K562 (cell line): ENCODE results near the gene CNOT6. TPM values are rescaled to one million over a fixed set of nuclear protein-coding genes. Genes with fewer than 3 reads are reported as not detected.

Source experiments
- ARID1B ChIP-seq: fragments of 450-650 bp; IDR thresholded peaks from 2 replicates; pipeline ENCODE4 v1.6.1; 2016; ENCODE audit warnings: antibody characterized with exemption, mild to moderate bottlenecking, inconsistent platforms
- ASH1L ChIP-seq: fragments of 450-650 bp; IDR thresholded peaks from 2 replicates; pipeline ENCODE4 v1.6.1; 2018; ENCODE audit warnings: borderline replicate concordance, mild to moderate bottlenecking, low read depth; ENCODE audit not compliant: partially characterized antibody
- ESRRA ChIP-seq: fragments of 450-650 bp; IDR thresholded peaks from 2 replicates; pipeline ENCODE4 v1.6.1; 2014; ENCODE audit warnings: low read depth, mild to moderate bottlenecking, moderate library complexity, borderline replicate concordance
- HDAC1 ChIP-seq, 2 experiments: fragments of 450-650 bp; IDR thresholded peaks; 2 replicates each; pipeline ENCODE4 v1.6.1; 2016 to 2017; ENCODE audit warnings: inconsistent platforms in 1 of 2, mild to moderate bottlenecking in 1 of 2, moderate library complexity in 1 of 2
- HNRNPL ChIP-seq: fragments of 200-400 bp; formaldehyde crosslinking; IDR thresholded peaks from 2 replicates; pipeline ENCODE4 v1.6.1; 2017; ENCODE audit warnings: low read depth, mild to moderate bottlenecking, low read length
- MAFK ChIP-seq: IDR thresholded peaks from 2 replicates; pipeline ENCODE4 v1.6.1; 2011; ENCODE audit warnings: low read length, improper control_type of control experiment
- MYBL2 ChIP-seq, 2 experiments: fragments of 450-650 bp in 1 of 2; sonication (generic) in 1 of 2; formaldehyde crosslinking in 1 of 2; IDR thresholded peaks; 2 replicates each; pipeline versions ENCODE4 v1.6.1 to v1.8.1; 2017 to 2022; ENCODE audit warnings: borderline replicate concordance in 1 of 2, inconsistent platforms in 1 of 2, low read depth in 1 of 2, mild to moderate bottlenecking in 1 of 2, missing genetic modification reagents in 1 of 2, moderate library complexity in 1 of 2
- RB1 ChIP-seq: fragments of 450-650 bp; IDR thresholded peaks from 2 replicates; pipeline ENCODE4 v1.6.1; 2017; ENCODE audit warnings: low read depth, mild to moderate bottlenecking
- SRF ChIP-seq, 2 experiments: fragments of 250-450, 450-650 bp in 1 of 2; sonication (Bioruptor Pico) in 1 of 2; sonication (generic) in 1 of 2; formaldehyde crosslinking; IDR thresholded peaks; 2 replicates each; pipeline versions ENCODE4 v1.5.0 to v1.5.1; 2020 to 2022; ENCODE audit warnings: mild to moderate bottlenecking in 1 of 2, missing genetic modification reagents in 1 of 2
- TCF7 ChIP-seq: sonication (generic); IDR thresholded peaks from 2 replicates; pipeline ENCODE4 v1.6.1; 2016; ENCODE audit warnings: antibody characterized with exemption, borderline replicate concordance
- XRCC5 ChIP-seq: fragments of 200-400 bp; formaldehyde crosslinking; IDR thresholded peaks from 2 replicates; pipeline ENCODE4 v1.6.1; 2017; ENCODE audit warnings: low read depth, mild to moderate bottlenecking, low read length
- ZNF444 ChIP-seq: fragments of 250-450 bp; sonication (Bioruptor Pico); IDR thresholded peaks from 2 replicates; pipeline ENCODE4 v1.4.0; 2020; ENCODE audit warnings: mild to moderate bottlenecking, moderate library complexity
- polyA plus RNA-seq, 8 experiments: library from polyadenylated mRNA; depleted of rRNA in 4 of 8; stranded (reverse) in 5 of 8; unstranded in 3 of 8; fragments of >200 nt; fragmentation: Nextera tagmentation in 2 of 8; fragmentation: Illumina TruSeq in 1 of 8; extraction: Ambion mirVana in 2 of 8; extraction: Trizol in 1 of 8; gene quantifications; 2 replicates each; pipeline versions ENCODE4 v1.2.1 to v1.2.3, GENCODE V29; 2011 to 2014; ENCODE audit warnings: inconsistent platforms in 1 of 8, missing spikeins in 1 of 8
- total RNA-seq, 7 experiments: library from RNA; depleted of rRNA in 6 of 7; stranded (reverse); fragments of >200 nt in 6 of 7; fragmentation: Illumina TruSeq in 2 of 7; extraction: Trizol in 2 of 7; gene quantifications; 2 replicates each; pipeline versions ENCODE4 v1.2.1 to v1.2.3, GENCODE V29; 2011 to 2021; ENCODE audit warnings: low replicate concordance in 1 of 7
- TF ChIP-seq, protein P1 (sequence below): fragments of 450-650 bp; IDR thresholded peaks from 2 replicates; pipeline ENCODE4 v1.6.1; 2016; ENCODE audit warnings: mild to moderate bottlenecking, moderate library complexity
- TF ChIP-seq, protein P2 (sequence below), 2 experiments: IDR thresholded peaks in 1 of 2; conservative IDR thresholded peaks in 1 of 2; 2 replicates each; pipeline ENCODE4 v1.6.1; 2016; ENCODE audit warnings: low read depth in 2 of 2, mild to moderate bottlenecking in 1 of 2, missing compliant biosample characterization in 1 of 2, missing genetic modification characterization in 1 of 2, moderate library complexity in 1 of 2

CNOT6 gene
- total and polyA plus RNA-seq, 9 of the 15 experiments (the other 6 are each of a cell fraction or from before 2014, with no cell fraction given) = 4.9 to 32.4 (median 14.0) TPM

DNA sequence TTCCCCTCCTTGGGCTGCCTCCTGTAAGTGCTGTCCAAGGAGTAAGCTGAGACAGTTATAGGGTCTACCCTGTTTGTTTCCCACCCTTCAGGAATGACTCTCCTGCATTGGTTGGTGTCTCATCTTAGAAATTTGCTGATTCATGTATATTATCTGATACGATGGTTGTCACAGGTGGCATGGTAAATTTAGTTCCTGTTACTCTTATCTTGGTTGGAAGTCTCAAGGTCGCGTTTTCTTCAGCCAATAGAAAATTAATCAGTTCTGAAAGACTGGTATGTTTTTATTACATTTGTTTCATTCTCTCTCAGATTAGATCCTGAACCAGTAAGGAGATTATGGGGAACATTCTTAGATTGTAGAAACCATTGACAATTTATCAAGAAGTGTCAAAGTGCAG lies 54.4 kb downstream of the CNOT6 start (continued):
- TF ChIP-seq, protein P1, sequence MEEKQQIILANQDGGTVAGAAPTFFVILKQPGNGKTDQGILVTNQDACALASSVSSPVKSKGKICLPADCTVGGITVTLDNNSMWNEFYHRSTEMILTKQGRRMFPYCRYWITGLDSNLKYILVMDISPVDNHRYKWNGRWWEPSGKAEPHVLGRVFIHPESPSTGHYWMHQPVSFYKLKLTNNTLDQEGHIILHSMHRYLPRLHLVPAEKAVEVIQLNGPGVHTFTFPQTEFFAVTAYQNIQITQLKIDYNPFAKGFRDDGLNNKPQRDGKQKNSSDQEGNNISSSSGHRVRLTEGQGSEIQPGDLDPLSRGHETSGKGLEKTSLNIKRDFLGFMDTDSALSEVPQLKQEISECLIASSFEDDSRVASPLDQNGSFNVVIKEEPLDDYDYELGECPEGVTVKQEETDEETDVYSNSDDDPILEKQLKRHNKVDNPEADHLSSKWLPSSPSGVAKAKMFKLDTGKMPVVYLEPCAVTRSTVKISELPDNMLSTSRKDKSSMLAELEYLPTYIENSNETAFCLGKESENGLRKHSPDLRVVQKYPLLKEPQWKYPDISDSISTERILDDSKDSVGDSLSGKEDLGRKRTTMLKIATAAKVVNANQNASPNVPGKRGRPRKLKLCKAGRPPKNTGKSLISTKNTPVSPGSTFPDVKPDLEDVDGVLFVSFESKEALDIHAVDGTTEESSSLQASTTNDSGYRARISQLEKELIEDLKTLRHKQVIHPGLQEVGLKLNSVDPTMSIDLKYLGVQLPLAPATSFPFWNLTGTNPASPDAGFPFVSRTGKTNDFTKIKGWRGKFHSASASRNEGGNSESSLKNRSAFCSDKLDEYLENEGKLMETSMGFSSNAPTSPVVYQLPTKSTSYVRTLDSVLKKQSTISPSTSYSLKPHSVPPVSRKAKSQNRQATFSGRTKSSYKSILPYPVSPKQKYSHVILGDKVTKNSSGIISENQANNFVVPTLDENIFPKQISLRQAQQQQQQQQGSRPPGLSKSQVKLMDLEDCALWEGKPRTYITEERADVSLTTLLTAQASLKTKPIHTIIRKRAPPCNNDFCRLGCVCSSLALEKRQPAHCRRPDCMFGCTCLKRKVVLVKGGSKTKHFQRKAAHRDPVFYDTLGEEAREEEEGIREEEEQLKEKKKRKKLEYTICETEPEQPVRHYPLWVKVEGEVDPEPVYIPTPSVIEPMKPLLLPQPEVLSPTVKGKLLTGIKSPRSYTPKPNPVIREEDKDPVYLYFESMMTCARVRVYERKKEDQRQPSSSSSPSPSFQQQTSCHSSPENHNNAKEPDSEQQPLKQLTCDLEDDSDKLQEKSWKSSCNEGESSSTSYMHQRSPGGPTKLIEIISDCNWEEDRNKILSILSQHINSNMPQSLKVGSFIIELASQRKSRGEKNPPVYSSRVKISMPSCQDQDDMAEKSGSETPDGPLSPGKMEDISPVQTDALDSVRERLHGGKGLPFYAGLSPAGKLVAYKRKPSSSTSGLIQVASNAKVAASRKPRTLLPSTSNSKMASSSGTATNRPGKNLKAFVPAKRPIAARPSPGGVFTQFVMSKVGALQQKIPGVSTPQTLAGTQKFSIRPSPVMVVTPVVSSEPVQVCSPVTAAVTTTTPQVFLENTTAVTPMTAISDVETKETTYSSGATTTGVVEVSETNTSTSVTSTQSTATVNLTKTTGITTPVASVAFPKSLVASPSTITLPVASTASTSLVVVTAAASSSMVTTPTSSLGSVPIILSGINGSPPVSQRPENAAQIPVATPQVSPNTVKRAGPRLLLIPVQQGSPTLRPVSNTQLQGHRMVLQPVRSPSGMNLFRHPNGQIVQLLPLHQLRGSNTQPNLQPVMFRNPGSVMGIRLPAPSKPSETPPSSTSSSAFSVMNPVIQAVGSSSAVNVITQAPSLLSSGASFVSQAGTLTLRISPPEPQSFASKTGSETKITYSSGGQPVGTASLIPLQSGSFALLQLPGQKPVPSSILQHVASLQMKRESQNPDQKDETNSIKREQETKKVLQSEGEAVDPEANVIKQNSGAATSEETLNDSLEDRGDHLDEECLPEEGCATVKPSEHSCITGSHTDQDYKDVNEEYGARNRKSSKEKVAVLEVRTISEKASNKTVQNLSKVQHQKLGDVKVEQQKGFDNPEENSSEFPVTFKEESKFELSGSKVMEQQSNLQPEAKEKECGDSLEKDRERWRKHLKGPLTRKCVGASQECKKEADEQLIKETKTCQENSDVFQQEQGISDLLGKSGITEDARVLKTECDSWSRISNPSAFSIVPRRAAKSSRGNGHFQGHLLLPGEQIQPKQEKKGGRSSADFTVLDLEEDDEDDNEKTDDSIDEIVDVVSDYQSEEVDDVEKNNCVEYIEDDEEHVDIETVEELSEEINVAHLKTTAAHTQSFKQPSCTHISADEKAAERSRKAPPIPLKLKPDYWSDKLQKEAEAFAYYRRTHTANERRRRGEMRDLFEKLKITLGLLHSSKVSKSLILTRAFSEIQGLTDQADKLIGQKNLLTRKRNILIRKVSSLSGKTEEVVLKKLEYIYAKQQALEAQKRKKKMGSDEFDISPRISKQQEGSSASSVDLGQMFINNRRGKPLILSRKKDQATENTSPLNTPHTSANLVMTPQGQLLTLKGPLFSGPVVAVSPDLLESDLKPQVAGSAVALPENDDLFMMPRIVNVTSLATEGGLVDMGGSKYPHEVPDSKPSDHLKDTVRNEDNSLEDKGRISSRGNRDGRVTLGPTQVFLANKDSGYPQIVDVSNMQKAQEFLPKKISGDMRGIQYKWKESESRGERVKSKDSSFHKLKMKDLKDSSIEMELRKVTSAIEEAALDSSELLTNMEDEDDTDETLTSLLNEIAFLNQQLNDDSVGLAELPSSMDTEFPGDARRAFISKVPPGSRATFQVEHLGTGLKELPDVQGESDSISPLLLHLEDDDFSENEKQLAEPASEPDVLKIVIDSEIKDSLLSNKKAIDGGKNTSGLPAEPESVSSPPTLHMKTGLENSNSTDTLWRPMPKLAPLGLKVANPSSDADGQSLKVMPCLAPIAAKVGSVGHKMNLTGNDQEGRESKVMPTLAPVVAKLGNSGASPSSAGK = no peak
- TF ChIP-seq SRF (CRISPR knock-in tag; IDR thresholded peaks at IDR 0.05) (no peak), XRCC5 (no peak), HNRNPL (no peak), MAFK (peak; percentile 95), MYBL2 (IDR thresholded peaks at IDR 0.05; ENCODE audit: low read depth) (no peak), MYBL2 (CRISPR knock-in tag; IDR thresholded peaks at IDR 0.05; ENCODE audit: borderline replicate concordance) (no peak), ARID1B (peak; percentile 73), ESRRA (peak; percentile 42; the same call in 1 of the 2 replicates), ZNF444 (CRISPR knock-in tag) (no peak), TCF7 (no peak), ASH1L (no peak), RB1 (no peak), HDAC1 (IDR thresholded peaks at IDR 0.05) (no peak)
- TF ChIP-seq, protein P2, sequence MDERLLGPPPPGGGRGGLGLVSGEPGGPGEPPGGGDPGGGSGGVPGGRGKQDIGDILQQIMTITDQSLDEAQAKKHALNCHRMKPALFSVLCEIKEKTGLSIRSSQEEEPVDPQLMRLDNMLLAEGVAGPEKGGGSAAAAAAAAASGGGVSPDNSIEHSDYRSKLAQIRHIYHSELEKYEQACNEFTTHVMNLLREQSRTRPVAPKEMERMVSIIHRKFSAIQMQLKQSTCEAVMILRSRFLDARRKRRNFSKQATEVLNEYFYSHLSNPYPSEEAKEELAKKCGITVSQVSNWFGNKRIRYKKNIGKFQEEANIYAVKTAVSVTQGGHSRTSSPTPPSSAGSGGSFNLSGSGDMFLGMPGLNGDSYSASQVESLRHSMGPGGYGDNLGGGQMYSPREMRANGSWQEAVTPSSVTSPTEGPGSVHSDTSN (CRISPR knock-in tag; IDR thresholded peaks at IDR 0.05; ENCODE audit: low read depth) = no peak
- TF ChIP-seq, protein P2 (tag; conservative IDR thresholded peaks at IDR 0.05; ENCODE audit: low read depth) = peak; percentile 39; the same call in 1 of the 2 replicates
